ENCODE measurements around the gene DCPS. TPM values are rescaled to one million over a fixed set of nuclear protein-coding genes. Genes with fewer than 3 reads are reported as not detected.

Gene DCPS
- total RNA-seq, 1 experiment from 2014 or later, result 25.6 TPM

DNA sequence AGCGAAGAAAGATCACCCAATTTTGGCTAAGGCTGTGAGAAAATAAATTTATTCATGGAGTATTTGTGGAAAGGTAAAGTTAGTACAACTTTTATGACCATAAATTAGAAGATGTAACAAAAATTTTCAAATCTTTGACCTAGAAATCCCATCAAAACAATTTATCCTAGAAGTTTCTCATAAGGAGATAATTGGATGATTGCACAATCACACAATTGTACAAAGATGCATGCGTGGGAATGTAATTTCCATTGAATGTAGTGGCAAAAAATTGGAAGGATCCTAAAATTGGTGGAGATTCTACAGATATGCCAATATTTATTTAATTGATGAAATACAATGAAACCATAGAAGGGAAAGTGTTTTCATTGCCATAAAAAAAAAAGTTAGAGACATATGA, 46.7 kb upstream of the DCPS start (continued):
- TF ChIP-seq, protein P1, sequence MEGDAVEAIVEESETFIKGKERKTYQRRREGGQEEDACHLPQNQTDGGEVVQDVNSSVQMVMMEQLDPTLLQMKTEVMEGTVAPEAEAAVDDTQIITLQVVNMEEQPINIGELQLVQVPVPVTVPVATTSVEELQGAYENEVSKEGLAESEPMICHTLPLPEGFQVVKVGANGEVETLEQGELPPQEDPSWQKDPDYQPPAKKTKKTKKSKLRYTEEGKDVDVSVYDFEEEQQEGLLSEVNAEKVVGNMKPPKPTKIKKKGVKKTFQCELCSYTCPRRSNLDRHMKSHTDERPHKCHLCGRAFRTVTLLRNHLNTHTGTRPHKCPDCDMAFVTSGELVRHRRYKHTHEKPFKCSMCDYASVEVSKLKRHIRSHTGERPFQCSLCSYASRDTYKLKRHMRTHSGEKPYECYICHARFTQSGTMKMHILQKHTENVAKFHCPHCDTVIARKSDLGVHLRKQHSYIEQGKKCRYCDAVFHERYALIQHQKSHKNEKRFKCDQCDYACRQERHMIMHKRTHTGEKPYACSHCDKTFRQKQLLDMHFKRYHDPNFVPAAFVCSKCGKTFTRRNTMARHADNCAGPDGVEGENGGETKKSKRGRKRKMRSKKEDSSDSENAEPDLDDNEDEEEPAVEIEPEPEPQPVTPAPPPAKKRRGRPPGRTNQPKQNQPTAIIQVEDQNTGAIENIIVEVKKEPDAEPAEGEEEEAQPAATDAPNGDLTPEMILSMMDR (IDR thresholded peaks at IDR 0.05 in 2 of 3, conservative IDR thresholded peaks at IDR 0.05 in 1 of 3; ENCODE audit: borderline replicate concordance in 1 of 3, insufficient read depth in 1 of 3, low read depth in 2 of 3, low read length in 2 of 3), result no peak
- TF ChIP-seq ZNF274 (IDR thresholded peaks at IDR 0.05; ENCODE audit: low read depth, low read length) (no peak), ELF1 (IDR thresholded peaks at IDR 0.05; ENCODE audit: borderline replicate concordance, low read depth) (no peak)

DNA sequence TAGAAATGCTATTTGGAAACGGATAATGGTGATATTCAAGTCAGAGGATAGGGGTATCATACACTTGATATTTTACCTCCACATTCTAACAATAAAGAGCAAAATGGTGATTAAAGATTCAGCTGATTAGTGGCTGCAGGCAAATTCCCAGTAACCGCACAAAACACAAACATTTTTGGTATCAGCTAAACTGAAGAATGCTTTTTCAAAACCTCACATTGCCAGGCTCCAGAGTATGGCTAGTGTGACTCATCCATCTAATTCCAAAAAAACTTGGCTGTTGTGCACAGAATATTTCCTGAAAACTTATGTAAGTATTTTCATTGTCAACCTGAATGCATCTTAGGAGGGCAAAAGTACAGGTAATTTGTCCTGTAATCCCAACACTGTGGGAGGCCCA, 46.1 kb upstream of the DCPS start:
- CTCF ChIA-PET, result no interaction called here
- RAD21 ChIA-PET (ENCODE audit: low non-redundant PET in 1 of 2, low total read pairs in 2 of 2, uncharacterized antibody in 2 of 2, unreplicated experiment in 2 of 2), result no interaction called here
- H3K27me3 ChIP-seq (ENCODE audit: insufficient read depth, low read length), result no peaks in the 10 kb centered on the region

More for the DNA sequence above, 46.1 kb upstream of the DCPS start:
- POLR2A ChIA-PET, result interaction anchor here (1.4 kb wide), 1 partner anchor 11 kb away, joined by 3 read pairs; the partner anchor contains the start of genes FOXRED1 and SRPRA
- ATAC-seq (no peak), DNase-seq (ENCODE audit: low read depth, low spot score) (no peak)
- Histone ChIP-seq H3K79me2 (ENCODE audit: insufficient read depth, low read length) (no peaks in the 10 kb centered on the region), H3K4me3 (replicated peaks in 1 of 2; ENCODE audit: low read depth in 1 of 2, low read length in 2 of 2) (no peak overlapping the region), H3K27ac (ENCODE audit: low read depth, low read length) (no peak overlapping the region), H4K20me1 (ENCODE audit: insufficient read depth) (no peaks in the 10 kb centered on the region), H2AFZ (ENCODE audit: low read depth, low read length, poor library complexity, severe bottlenecking) (no peak overlapping the region), H3K4me1 (ENCODE audit: control insufficient read depth in 1 of 2, insufficient read depth in 2 of 2, low read length in 2 of 2) (no peaks in the 10 kb centered on the region), H3K9ac (ENCODE audit: low read length) (no peak overlapping the region), H3K36me3 (ENCODE audit: control insufficient read depth in 1 of 2, insufficient read depth in 2 of 2, low read length in 2 of 2) (peaks cover 13 to 15% of the 10 kb centered on the region in 2 experiments), H3K4me2 (ENCODE audit: low read length) (no peak overlapping the region), H3K9me2 (ENCODE audit: insufficient read depth) (no peaks in the 10 kb centered on the region), H3K9me3 (ENCODE audit: control insufficient read depth in 1 of 2, insufficient read depth in 1 of 2, low read depth in 1 of 2, low read length in 2 of 2) (no peaks in the 10 kb centered on the region)
- no peak for TF ChIP-seq FOSL1 (IDR thresholded peaks at IDR 0.05; ENCODE audit: low read depth)
- TF ChIP-seq YY1 (IDR thresholded peaks at IDR 0.05; ENCODE audit: extremely low read depth, insufficient replicate concordance, low read depth, low read length), result no peak
- TF ChIP-seq, protein P2, sequence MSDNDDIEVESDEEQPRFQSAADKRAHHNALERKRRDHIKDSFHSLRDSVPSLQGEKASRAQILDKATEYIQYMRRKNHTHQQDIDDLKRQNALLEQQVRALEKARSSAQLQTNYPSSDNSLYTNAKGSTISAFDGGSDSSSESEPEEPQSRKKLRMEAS (IDR thresholded peaks at IDR 0.05), result no peak
- no peak for TF ChIP-seq SRF (IDR thresholded peaks at IDR 0.05; ENCODE audit: low read depth)
- no peak for TF ChIP-seq CBX3 (IDR thresholded peaks at IDR 0.05; ENCODE audit: low read depth)
- TF ChIP-seq CEBPB (IDR thresholded peaks at IDR 0.05; ENCODE audit: low read depth), result no peak
- no peak for TF ChIP-seq ZNF274 (IDR thresholded peaks at IDR 0.05; ENCODE audit: low read depth, low read length)
- no peak for TF ChIP-seq SP1 (IDR thresholded peaks at IDR 0.05; ENCODE audit: low read depth)
- no peak for TF ChIP-seq ZFX (IDR thresholded peaks at IDR 0.05)
- TF ChIP-seq SIN3A (IDR thresholded peaks at IDR 0.05; ENCODE audit: low read depth), result no peak
- TF ChIP-seq RAD21 (IDR thresholded peaks at IDR 0.05; ENCODE audit: low read depth), result no peak
- TF ChIP-seq, protein P1 (IDR thresholded peaks at IDR 0.05 in 2 of 3, conservative IDR thresholded peaks at IDR 0.05 in 1 of 3; ENCODE audit: borderline replicate concordance in 1 of 3, insufficient read depth in 1 of 3, low read depth in 2 of 3, low read length in 2 of 3), result no peak
- no peak for TF ChIP-seq JUND (IDR thresholded peaks at IDR 0.05)
- no peak for TF ChIP-seq ELF1 (IDR thresholded peaks at IDR 0.05; ENCODE audit: borderline replicate concordance, low read depth)
- TF ChIP-seq TCF7L2 (IDR thresholded peaks at IDR 0.05; ENCODE audit: borderline replicate concordance, extremely low read depth, insufficient read depth, insufficient read length), result no peak
- no TSS peak for BruUV-seq (replicated peaks)
- intact Hi-C loops (cut with micrococcal nuclease), result no loop called here
